C1 segment of cervical spinal cord (tissue), 14 donors: ENCODE data around the gene TBC1D22A.
"Not testable (repeated sequence)": the region's sequence is repeated elsewhere in the genome, so short reads cannot be mapped to it uniquely, and the experiment has no call there.

ENCODE experiments used
- DNase-seq, 14 donors: peaks; one replicate each; lab custom pipeline; 2025; lab: John Stamatoyannopoulos, UW

TBC1D22A gene

GRCh38 chr22:46969961-46970360 is 207.5 kb downstream of the TBC1D22A start:
- DNase-seq: no peak

DNA sequence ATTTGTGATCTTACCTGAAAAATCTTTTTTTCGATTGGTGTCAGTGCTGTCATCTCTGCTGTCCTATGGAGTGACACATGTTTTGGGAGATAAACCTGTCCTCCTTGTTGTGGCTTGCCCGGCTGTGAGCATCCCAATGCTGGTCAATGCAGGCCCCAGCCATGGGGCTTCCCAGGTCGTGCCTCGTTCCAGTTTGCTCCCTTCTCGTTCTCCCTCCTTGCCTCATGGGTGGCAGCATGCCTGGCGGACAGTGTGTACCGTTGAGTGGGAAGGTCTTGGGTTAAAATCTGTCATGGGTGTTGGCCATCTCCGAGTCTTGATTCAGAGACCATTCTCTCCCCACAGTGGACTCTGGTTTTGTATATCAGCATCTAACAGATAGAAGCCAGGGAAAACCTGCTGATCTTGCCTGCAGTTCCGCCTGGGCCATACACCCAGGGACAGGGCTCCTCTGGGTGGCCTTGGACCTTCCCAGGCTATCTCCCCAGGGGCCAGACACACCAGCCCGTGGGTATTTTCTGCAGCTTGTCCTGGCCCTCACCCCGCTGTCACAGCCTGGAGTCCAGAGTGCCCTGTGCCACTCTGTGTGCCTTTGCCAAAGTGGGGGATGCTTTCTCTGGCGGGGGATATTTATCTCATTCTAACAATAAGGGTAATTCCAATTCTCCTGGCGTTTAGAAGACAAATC is 208.1 kb downstream of the TBC1D22A start:
- peak in 1 of 14 donors; percentile 42 for DNase-seq

DNA sequence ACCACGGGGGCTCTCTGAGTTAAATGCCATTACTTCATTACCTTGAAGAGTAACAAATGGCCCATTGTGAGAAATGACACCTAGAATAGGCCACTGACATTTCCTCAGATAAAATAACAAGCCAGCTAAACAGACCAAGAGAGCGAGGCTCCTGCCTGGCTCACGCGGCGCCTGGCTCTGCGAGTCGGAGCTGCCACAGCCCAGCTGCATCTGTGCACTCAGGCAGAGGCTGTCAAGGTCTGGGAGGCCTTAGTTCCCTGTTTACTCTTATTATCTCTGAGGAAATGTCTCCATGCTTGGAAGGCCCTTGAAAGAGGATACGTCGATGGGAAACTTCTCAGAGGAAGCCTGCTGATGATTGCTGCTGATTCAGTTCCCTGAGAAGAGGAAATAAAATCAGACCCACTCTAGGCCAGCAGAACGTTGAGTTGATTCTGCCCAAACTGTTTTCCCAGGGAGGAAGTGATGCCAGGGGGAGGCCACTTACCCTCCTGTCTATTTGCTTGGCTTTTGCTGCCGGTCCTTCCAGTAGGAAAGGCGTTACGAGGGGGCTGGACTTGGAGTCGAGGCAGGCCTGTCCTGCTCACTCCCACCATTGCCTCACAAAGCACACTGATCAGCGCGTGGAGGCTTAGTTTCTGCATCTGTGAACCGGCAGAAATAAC is 208.8 kb downstream of the TBC1D22A start:
- DNase-seq: peak in 6 of 14 donors; percentile 12 to 43 (median 21)

- DNase-seq: no peak
Measured at GRCh38 chr22:46971764-46972125, 209.3 kb downstream of the TBC1D22A start.

DNA sequence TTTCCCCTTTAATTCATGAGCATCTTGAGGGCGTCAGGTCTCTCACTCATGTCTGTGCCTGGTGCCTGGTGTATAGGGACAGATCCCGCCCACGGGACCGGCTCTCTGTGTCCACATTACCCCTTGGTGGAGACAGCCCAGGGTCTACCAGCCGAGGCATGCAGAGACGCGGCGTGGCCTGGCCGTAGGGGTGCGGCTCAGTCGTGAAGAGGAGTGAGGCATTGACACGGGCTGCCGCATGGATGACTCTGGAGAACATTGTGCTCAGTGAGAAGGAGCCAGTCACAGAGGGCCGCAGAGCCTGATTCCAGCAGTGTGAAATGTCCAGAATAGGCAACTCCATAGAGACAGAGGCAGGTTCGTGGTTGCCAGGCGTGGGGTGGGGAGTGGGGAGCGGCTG is 209.8 kb downstream of the TBC1D22A start:
- DNase-seq: no peak

DNA sequence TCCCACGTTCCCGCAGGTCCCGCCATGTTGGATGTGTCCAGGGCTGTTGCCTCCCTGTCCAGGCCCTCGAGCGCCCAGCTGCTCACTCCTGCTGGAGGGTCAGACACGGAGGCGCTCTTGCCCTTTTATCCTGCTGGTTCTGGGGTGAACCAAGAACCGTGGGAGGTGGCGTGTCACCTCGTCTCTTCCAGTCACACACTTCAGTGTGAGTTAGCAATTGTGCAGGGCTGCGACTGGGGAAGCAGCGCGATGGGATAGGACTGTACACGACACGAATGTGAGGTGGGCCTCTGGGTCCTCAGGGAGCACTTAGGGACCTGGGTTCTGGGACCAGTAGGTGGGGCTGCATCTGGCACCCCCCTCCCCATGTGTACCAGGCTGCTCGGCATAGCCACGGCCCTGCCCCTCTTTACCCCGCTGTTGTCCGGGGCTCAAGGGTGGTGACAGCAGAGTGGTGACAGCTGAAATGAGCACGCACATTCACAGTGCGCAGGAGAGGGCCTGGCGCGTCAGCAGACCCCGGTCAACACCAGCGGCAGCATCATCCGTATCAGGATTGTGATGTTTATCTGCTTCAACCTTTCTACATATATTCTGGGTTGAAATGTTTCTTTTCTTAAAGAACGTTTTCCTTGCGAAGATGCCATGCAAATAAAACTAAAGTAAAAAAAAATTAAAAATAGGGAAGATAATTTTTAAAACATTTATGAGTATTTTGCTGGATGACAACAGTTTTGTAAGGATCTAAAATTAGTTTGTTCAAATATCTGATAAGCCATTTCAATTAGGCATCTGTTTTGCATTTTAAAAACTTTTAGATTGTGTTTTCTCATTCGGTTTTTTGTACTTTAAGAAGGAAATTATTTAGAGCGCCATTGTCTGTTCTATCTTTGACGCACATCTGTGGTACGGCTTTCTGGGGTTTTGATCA is 210.7 kb downstream of the TBC1D22A start:
- no peak for DNase-seq

GRCh38 chr22:46974077-46974476 is 211.6 kb downstream of the TBC1D22A start:
- no peak for DNase-seq

GRCh38 chr22:46974631-46975585 is 212.5 kb downstream of the TBC1D22A start:
- no peak for DNase-seq

DNA sequence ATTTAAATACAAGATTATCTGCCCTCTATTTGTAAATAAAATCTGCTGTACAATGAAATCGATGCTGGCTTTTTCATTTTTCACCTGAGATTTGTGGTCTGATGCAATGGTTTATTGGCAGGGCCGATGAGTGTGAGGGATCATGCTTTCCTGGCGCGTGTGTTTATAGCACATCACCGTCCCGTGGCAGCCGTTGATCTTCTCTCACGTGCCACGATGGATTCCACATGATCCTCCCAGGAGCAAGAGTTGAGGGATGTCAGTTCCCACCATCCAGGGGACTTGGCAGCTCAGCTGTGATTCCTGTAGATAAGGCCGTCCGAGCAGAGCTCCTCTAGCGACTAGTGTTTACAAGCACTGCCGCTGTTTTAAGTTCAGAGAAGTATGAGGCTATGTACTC is 213.7 kb downstream of the TBC1D22A start:
- DNase-seq: no peak

DNA sequence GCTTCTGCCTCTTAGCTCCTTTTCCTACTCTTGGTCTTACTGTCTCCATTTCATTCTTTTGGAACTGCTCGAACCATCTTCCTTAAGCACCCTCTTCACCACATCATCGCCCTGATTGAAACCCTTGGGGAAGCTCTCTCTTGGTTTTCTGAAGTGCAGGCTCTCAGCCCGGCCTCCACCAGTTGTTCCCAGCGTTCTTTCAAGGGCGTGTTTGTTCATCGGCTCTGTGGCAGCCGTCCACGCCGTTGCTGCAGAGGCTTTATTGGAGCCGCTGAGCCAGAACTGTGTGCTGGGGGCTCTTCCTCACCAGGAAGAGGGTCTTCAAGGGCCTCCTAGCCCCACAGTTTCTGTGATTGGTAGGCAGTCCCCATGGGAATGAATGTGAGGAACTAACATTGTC is 214.1 kb downstream of the TBC1D22A start:
- DNase-seq: no peak

GRCh38 chr22:46977656-46978343 is 215.3 kb downstream of the TBC1D22A start:
- DNase-seq: no peak

DNA sequence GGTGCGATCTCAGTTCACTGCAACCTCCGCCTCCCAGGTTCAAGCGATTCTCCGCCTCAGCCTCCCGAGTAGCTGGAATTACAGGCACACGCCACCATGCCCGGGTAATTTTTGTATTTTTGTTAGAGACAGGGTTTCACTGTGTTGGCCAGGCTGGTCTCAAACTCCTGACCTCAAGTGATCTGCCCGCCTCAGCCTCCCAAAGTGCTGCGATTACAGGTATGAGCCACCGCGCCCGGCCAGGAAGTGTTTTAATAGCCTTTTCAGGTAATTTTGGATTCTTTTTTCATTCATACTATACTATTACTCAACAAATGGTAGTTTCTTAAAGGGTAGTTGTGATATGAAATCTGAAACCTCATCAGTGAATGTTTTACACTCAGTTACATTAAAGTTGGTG is 216.2 kb downstream of the TBC1D22A start:
- not testable (repeated sequence) for DNase-seq

- DNase-seq: no peak
Measured at GRCh38 chr22:46979506-46979905, 217.1 kb downstream of the TBC1D22A start.

- no peak for DNase-seq
Measured at GRCh38 chr22:46980392-46980791, 217.9 kb downstream of the TBC1D22A start.

DNA sequence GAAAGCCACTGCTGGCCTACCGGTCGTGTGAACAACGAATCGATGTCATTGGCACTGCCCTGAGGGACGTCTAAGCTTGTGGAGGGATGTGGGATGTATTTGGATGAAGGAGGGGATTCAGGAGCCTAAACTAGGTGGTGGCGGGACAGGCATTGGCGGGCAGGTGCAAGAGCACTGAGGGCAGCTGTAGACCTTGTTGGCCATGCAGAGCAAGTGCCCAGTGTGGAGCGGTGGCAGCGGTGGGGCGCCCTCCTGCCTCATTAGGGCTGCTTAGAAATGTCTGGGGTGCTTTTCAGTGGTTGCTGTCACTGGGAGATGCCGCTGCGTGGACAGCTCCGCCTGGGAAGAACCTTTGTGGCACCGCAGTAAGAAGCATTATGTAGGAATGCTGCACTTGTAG is 220.2 kb downstream of the TBC1D22A start:
- DNase-seq: no peak

DNA sequence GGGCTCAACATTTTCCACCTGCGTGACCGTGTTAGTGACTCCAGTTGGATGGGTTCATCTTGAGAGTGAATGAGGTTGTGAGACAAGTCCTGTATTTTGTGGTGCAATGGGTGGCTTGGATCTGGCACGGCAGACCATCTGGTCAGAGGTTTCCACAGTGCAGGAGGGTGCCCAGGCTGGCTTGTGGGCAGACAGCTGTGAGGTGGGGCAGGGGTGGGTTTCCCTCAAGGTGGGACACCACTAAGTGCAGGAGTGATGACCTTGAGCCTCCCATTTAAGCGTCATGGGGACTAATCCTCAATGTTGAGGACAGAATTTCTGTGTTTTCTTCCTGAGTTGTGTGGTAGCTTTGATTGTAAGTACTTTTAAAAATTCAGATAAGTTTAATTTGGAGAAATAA is 220.6 kb downstream of the TBC1D22A start:
- no peak for DNase-seq

DNA sequence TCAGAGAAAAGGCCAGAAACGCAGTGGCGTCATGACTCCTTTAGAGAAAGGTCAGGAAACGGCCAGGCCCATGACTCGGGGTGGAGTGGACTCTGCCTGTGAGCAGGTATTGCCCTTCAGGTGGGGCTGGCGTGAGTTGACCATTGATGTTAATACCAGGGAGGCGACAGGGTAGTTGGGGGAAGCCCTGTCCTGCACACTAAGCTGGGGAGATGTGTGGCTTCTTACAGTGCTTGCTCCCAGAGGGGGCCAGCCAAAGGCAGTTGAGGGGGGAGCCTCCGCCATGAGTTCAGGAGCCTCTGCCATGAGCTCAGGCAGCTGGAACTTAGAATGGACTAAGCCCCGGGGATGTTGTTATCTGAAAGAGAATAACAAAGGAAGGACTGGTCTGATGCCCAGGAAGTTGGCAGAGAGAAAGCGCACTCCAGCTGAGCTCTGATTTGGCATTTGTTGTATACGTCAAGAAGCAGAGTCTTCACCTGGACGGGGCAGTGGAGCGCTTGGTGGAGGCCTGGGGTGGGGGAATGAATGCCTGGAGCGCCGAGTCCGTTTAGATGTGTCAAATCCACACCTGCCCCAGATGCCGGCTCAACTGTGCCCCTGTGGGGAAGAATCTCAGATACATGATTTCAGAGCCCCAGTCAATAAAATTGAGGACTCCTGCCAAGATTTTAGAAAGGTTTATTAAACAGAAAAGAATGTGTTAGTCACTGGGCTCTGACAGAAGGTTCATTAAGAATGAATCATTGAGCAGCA is 222.5 kb downstream of the TBC1D22A start:
- no peak for DNase-seq

GRCh38 chr22:46985507-46985882 is 223.0 kb downstream of the TBC1D22A start:
- DNase-seq: no peak

DNA sequence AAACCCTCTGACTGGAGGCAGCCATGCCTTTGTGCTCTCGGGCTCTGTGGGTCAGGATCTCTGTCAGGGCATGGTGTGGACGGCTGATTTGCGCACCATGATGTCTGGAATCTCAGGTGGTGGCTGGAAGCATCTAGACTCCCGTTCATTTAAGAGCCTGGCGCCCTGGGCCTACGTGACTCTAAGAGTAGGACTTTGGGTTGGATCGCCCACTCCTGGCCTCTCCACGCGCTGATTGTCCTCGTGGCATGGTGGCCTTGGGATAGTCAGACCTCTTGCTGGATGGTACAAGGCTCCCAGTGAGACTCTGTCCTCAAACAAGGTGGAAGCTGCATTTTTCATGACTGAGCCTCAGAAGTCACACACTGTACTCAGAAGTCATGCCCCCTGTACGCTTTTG is 224.3 kb downstream of the TBC1D22A start:
- no peak for DNase-seq
